A673 (cell line): ENCODE measurements around the gene BRD4. TPM values are rescaled to one million over a fixed set of nuclear protein-coding genes. Genes with fewer than 3 reads are reported as not detected.

Source experiments
- BruUV-seq: library from RNA; stranded (reverse); fragments of 400-500 nt; replicated peaks from 2 replicates; lab custom pipeline; 2021; lab: Mats Ljungman, UMichigan
- CTCF ChIA-PET: fragments of 300-600 bp; sonication (Branson Sonifier 250); formaldehyde crosslinking; loops from one replicate; lab custom pipeline; 2022; ENCODE audit warnings: antibody characterized with exemption; lab: Charles Lee
- POLR2A ChIA-PET: fragments of 300-600 bp; sonication (Branson Sonifier 250); formaldehyde crosslinking; loops from one replicate; lab custom pipeline; 2022; ENCODE audit warnings: antibody characterized with exemption; ENCODE audit not compliant: low non-redundant PET; lab: Charles Lee
- DNase-seq: peaks from one replicate; pipeline ENCODE4 v3.0.0-alpha.2; 2015; ENCODE audit warnings: low spot score
- H3K27ac ChIP-seq: fragments of 200-600 bp; sonication (generic); 2 replicates; pipeline ENCODE4 v1.5.1; 2016; ENCODE audit warnings: mixed run types, low read depth, mild to moderate bottlenecking, mixed read lengths, antibody characterized with exemption, low read length; ENCODE audit not compliant: poor library complexity, severe bottlenecking
- H3K27me3 ChIP-seq: fragments of 200-600 bp; sonication (generic); replicated peaks from 2 replicates; pipeline ENCODE4 v1.6.1; 2017; ENCODE audit warnings: mixed run types, low read depth, mild to moderate bottlenecking, mixed read lengths, antibody characterized with exemption, low read length; ENCODE audit not compliant: insufficient read depth, poor library complexity
- H3K36me3 ChIP-seq: fragments of 200-600 bp; sonication (generic); 2 replicates; pipeline ENCODE4 v1.6.1; 2016; ENCODE audit warnings: mixed run types, mild to moderate bottlenecking, mixed read lengths, antibody characterized with exemption, low read length; ENCODE audit not compliant: insufficient read depth, poor library complexity, severe bottlenecking
- H3K4me1 ChIP-seq: fragments of 200-600 bp; sonication (generic); 2 replicates; pipeline ENCODE4 v1.6.1; 2017; ENCODE audit warnings: mixed run types, mild to moderate bottlenecking, mixed read lengths, antibody characterized with exemption, low read length; ENCODE audit not compliant: insufficient read depth, poor library complexity, severe bottlenecking
- H3K4me3 ChIP-seq: fragments of 200-600 bp; sonication (generic); 2 replicates; pipeline ENCODE4 v1.5.1; 2016; ENCODE audit warnings: low read depth, mixed run types, mild to moderate bottlenecking, mixed read lengths, low read length; ENCODE audit not compliant: poor library complexity, severe bottlenecking
- H3K9me3 ChIP-seq: fragments of 200-600 bp; sonication (generic); 2 replicates; pipeline ENCODE4 v1.6.1; 2016; ENCODE audit warnings: mixed run types, low read depth, mild to moderate bottlenecking, mixed read lengths, antibody characterized with exemption, low read length; ENCODE audit not compliant: poor library complexity, severe bottlenecking
- EZH2 ChIP-seq: fragments of 200-600 bp; sonication (generic); IDR thresholded peaks from 2 replicates; pipeline ENCODE4 v1.6.1; 2017; ENCODE audit warnings: borderline replicate concordance, low read depth, mild to moderate bottlenecking, mixed read lengths, antibody characterized with exemption, low read length; ENCODE audit not compliant: poor library complexity, severe bottlenecking
- intact Hi-C: fragments of 100-400 bp; cut with micrococcal nuclease; formaldehyde crosslinking; loops from one replicate; pipeline ENCODE4 v1.10.0; 2022; ENCODE audit not compliant: unreplicated experiment
- total RNA-seq: library from RNA; stranded (reverse); gene quantifications from 2 replicates; pipeline ENCODE4 v1.2.3, GENCODE V29; 2021
- TF ChIP-seq, protein P1 (sequence below): fragments of 300-800, 200-600 bp; sonication (generic); conservative IDR thresholded peaks from 2 replicates; pipeline ENCODE4 v1.5.1; 2017; ENCODE audit warnings: low read depth, mild to moderate bottlenecking, antibody characterized with exemption, low read length, moderate library complexity, mixed read lengths

Gene BRD4
- total RNA-seq, 1 experiment from 2014 or later: 174 TPM

- DNase-seq: no peak
- POLR2A ChIA-PET: interaction anchor here (0.6 kb wide), 1 partner anchor 26 kb away, joined by 10 read pairs; no protein-coding TSS in a partner anchor
- Histone ChIP-seq H3K4me1 (peaks cover 55% of the 10 kb centered on the region), H3K36me3 (no peaks in the 10 kb centered on the region), H3K27ac (peak overlapping the region; percentile 21), H3K9me3 (no peaks in the 10 kb centered on the region), H3K27me3 (no peaks in the 10 kb centered on the region), H3K4me3 (no peak overlapping the region)
- BruUV-seq: no TSS peak
- CTCF ChIA-PET: interaction anchor here (0.5 kb wide), 1 partner anchor 30 kb away, joined by 5 read pairs; no protein-coding TSS in a partner anchor
- intact Hi-C loops: loop anchor here (5.0 kb wide), 2 partner anchors 43 to 63 kb away; no protein-coding TSS in a partner anchor
- TF ChIP-seq, protein P1, sequence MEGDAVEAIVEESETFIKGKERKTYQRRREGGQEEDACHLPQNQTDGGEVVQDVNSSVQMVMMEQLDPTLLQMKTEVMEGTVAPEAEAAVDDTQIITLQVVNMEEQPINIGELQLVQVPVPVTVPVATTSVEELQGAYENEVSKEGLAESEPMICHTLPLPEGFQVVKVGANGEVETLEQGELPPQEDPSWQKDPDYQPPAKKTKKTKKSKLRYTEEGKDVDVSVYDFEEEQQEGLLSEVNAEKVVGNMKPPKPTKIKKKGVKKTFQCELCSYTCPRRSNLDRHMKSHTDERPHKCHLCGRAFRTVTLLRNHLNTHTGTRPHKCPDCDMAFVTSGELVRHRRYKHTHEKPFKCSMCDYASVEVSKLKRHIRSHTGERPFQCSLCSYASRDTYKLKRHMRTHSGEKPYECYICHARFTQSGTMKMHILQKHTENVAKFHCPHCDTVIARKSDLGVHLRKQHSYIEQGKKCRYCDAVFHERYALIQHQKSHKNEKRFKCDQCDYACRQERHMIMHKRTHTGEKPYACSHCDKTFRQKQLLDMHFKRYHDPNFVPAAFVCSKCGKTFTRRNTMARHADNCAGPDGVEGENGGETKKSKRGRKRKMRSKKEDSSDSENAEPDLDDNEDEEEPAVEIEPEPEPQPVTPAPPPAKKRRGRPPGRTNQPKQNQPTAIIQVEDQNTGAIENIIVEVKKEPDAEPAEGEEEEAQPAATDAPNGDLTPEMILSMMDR: no peak
- TF ChIP-seq EZH2: no peak
Measured at GRCh38 chr19:15324791-15325519, 7.4 kb downstream of the BRD4 start.

- H3K27ac ChIP-seq: no peak overlapping the region
- no peak for DNase-seq
- H3K36me3 ChIP-seq: no peaks in the 10 kb centered on the region
- TF ChIP-seq, protein P1: no peak
- no peak for TF ChIP-seq EZH2
- POLR2A ChIA-PET: interaction anchor here (0.6 kb wide), 1 partner anchor 25 kb away, joined by 10 read pairs; no protein-coding TSS in a partner anchor
- H3K9me3 ChIP-seq: no peaks in the 10 kb centered on the region
- no peaks in the 10 kb centered on the region for H3K27me3 ChIP-seq
- BruUV-seq: no TSS peak
- H3K4me1 ChIP-seq: peaks cover 60% of the 10 kb centered on the region
- CTCF ChIA-PET: no interaction called here
- H3K4me3 ChIP-seq: no peak overlapping the region
- intact Hi-C loops: loop anchor here (5.0 kb wide), 1 partner anchor 41 kb away; no protein-coding TSS in a partner anchor
Measured at GRCh38 chr19:15323496-15324235, 8.7 kb downstream of the BRD4 start.

- ChIA-PET POLR2A (no interaction called here), CTCF (no interaction called here)
Measured at GRCh38 chr19:15321739-15322138, 10.6 kb downstream of the BRD4 start.

More at GRCh38 chr19:15321739-15322138, 10.6 kb downstream of the BRD4 start:
- Histone ChIP-seq H3K4me1 (peaks cover 67% of the 10 kb centered on the region), H3K27me3 (no peaks in the 10 kb centered on the region), H3K27ac (no peak overlapping the region), H3K9me3 (no peaks in the 10 kb centered on the region), H3K4me3 (no peak overlapping the region), H3K36me3 (no peaks in the 10 kb centered on the region)
- intact Hi-C loops: loop anchor here (5.0 kb wide), 1 partner anchor 39 kb away; no protein-coding TSS in a partner anchor
- no TSS peak for BruUV-seq
- no peak for DNase-seq
- TF ChIP-seq EZH2: no peak
- TF ChIP-seq, protein P1: no peak
